ENCODE data around the gene VENTX.

Gene VENTX

GRCh38 chr10:133235265-133235855 is 2.3 kb upstream of the VENTX start:
- DNase-seq (ENCODE audit: low read depth in 2 of 2, low spot score in 1 of 2), result no peak

- DNase-seq (ENCODE audit: low read depth in 2 of 2, low spot score in 1 of 2), result no peak
Measured at GRCh38 chr10:133235932-133236331, 1.7 kb upstream of the VENTX start.

GRCh38 chr10:133236401-133237240 is 1.0 kb upstream of the VENTX start:
- no peak for DNase-seq (ENCODE audit: low read depth in 2 of 2, low spot score in 1 of 2)

DNA sequence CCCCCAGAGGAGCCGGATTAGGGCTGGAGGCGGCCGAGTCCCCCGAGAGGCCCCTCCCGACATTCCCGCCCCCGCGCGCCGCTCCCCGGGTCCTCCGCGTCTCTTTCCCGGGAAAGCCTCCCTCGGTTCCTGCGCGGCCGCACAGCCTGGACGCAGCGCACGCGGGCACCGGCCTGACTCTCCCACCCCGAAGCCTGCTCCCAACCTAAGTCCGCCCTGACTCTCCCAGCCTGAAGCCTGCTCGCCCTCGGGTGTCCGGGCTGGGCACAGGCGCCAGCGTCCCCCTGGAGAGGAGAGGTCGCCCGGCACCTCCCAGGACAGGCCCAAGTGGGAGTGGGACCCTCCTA is 441 bp upstream of the VENTX start:
- DNase-seq (ENCODE audit: low read depth in 2 of 2, low spot score in 1 of 2), result no peak

DNA sequence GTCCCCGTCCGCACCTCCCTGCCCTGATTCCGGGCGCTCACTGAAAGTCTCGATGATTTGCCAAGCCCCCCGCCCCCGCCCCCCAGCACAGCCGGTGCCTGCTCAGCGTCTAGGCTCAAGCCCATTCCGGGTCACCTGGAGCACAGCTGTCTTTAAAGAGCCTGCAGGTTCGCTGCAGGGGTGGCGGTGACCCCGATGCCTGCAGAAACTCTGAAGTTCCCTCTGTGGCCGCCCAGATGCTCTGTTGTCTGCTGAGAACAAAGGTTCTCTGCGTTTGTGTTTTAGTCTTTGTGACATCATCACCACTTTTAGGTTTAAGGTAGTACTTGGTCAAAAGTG is 780 bp downstream of the VENTX start:
- DNase-seq (ENCODE audit: low read depth in 2 of 2, low spot score in 1 of 2), result no peak

DNA sequence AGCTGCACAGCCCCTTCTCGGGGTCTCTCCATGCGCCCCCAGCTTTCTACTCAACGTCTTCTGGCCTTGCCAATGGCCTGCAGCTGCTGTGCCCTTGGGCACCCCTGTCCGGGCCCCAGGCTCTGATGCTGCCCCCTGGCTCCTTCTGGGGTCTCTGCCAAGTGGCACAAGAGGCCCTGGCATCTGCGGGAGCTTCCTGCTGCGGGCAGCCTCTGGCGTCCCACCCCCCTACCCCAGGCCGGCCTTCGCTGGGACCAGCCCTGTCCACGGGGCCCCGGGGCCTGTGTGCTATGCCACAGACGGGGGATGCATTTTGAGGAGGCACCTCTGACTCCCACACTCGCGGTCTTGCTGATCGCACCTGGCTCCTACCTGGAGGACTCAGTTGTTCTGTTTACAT is 2.3 kb downstream of the VENTX start:
- DNase-seq (ENCODE audit: low read depth in 2 of 2, low spot score in 1 of 2), result no peak

DNA sequence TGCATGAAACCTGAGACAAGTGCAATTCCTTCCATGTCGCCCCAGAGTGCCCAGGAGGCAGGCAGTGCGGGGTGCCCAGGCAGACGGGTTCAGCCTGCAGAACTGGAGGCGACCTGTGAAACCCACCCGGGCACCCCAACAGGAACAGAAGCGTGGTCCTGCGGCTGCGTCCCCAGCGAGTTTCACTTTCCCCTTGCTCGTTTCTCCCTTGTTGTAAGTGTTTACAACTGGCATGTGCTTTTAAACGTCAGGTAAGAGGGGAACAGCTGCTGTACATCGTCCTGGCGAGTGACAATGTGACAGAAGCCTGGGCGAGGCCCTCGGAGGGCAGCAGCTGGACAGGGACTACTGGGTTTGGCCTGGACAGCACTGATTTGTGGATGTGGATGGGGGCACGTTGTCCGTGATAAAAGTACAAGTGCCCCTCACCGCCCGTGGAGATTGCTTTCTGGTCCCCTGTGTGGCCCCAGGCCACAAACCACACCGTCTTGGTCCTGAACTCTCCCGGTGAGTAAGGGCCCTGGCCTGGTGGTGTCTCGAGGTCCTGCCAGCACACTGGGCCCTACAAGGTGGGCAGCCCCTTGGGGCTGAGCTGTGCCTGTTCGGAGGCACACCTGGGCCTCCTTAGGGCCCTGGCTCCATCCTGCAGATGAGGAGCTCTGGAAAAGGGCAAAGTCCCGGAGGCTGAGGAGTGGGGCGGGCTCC is 4.0 kb downstream of the VENTX start:
- DNase-seq (ENCODE audit: low read depth in 2 of 2, low spot score in 1 of 2), result no peak

- no peak for DNase-seq (ENCODE audit: low read depth in 2 of 2, low spot score in 1 of 2)
Measured at GRCh38 chr10:133242611-133243356, 5.1 kb downstream of the VENTX start.

DNA sequence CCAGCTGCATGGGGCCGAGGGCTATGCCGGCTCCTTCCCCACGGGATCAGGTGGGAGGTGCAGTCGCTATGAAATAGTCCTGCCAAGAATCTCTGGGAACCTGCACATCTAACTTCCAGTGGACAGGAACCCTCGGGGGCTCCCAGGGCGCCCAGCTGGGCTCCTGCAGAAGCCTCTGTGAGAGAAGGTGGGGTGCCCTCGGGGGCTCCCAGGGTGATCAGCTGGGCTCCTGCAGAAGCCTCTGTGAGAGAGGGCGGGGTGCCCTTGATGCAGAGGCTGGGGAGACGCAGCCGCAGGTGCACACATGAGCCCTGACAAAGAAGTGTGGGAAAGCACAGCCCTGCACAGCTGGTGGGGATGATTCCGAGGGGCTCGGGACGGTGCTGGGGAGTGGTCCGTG is 5.9 kb downstream of the VENTX start:
- DNase-seq (ENCODE audit: low read depth in 2 of 2, low spot score in 1 of 2), result no peak

- DNase-seq (ENCODE audit: low read depth in 2 of 2, low spot score in 1 of 2), result no peak
Measured at GRCh38 chr10:133245439-133246235, 8.0 kb downstream of the VENTX start.

DNA sequence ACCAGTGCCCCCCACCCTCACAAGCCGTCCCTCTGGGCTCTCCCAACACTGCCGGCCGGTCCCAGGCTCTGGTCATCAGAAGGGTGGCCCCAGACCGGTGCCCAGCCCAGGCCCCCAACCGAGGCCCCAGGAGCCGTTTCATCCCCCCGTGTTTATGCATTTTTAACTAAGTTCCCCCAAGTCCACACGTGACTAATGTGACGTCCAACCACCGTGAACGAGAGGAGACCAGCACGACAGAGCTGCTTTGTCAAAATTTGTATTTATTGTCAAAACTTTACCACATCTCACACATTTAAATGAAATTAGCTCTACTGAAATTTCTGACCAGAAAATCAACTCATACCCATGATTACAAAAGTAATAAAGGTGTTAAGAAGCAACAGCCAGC is 8.6 kb downstream of the VENTX start:
- DNase-seq (ENCODE audit: low read depth in 2 of 2, low spot score in 1 of 2), result no peak

DNA sequence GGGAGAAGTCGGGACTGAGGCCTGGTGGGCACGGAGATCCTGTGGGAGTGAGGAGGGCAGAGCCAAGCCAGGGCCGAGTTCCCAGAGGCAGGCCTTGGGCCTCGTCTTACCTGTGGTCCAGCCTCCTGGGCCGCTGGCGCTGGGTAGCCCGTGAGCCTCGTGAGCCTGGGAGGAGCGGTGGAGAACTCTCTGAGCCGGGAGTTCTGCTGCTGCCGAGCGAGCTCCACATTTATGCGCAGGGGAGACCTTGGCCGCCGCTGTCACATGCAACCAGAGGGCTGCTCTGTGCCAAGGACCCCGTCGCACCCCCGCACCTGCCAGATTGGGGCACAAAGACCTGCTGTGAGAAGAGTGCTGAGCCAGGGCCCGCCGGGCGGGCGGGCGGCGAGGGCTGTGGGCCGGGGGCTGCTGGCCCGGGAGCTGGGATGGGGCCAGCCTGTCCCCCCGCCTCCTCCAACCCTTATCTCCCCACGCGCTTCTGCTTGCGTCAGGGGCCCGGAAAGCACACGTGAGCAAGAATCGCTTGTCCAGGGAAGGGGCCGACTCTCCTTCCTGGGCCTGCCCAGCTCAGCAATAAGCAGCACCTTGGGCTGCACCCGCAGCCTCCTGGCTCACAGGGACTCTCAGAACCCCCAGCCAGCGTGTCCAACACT is 10.2 kb downstream of the VENTX start:
- no peak for DNase-seq (ENCODE audit: low read depth in 2 of 2, low spot score in 1 of 2)

- DNase-seq (ENCODE audit: low read depth in 2 of 2, low spot score in 1 of 2), result no peak
Measured at GRCh38 chr10:133248334-133248715, 10.7 kb downstream of the VENTX start.

DNA sequence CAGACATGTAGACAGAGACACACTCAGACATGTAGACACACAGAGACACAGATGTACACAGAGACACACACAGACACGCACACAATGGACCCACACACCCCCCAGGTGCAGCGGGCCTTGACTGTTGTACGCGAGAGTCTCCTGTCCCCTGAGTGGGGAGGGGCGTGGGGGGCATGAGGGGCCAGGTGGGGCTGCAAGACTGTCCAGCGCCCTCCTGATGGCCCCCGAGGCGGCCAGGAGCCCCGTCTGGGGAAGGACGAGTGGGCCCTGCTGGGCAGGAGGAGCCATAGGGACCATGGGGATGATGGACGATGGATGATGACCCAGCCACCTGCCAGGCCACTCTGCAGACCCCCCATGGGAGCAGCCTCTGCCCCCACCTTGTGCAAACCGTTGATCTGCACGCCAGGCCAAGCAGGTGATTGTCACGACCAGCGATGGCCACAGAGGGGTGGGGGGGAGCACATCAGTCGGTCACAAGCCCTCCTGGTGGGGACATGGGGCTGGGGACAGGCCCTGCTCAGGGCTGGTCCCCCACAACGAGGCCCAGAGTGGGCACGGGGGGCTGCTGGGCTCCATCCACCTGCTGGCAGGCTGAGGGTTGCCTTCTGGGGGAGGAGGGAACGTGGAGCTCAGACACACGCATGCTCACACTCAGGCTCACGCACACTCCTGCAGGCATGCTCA is 11.6 kb downstream of the VENTX start:
- no peak for DNase-seq (ENCODE audit: low read depth in 2 of 2, low spot score in 1 of 2)

- no peak for DNase-seq (ENCODE audit: low read depth in 2 of 2, low spot score in 1 of 2)
Measured at GRCh38 chr10:133249975-133250754, 12.5 kb downstream of the VENTX start.

GRCh38 chr10:133251388-133252222 is 13.9 kb downstream of the VENTX start:
- no peak for DNase-seq (ENCODE audit: low read depth in 2 of 2, low spot score in 1 of 2)

GRCh38 chr10:133252223-133252552 is 14.5 kb downstream of the VENTX start:
- DNase-seq (ENCODE audit: low read depth in 2 of 2, low spot score in 1 of 2), result no peak

DNA sequence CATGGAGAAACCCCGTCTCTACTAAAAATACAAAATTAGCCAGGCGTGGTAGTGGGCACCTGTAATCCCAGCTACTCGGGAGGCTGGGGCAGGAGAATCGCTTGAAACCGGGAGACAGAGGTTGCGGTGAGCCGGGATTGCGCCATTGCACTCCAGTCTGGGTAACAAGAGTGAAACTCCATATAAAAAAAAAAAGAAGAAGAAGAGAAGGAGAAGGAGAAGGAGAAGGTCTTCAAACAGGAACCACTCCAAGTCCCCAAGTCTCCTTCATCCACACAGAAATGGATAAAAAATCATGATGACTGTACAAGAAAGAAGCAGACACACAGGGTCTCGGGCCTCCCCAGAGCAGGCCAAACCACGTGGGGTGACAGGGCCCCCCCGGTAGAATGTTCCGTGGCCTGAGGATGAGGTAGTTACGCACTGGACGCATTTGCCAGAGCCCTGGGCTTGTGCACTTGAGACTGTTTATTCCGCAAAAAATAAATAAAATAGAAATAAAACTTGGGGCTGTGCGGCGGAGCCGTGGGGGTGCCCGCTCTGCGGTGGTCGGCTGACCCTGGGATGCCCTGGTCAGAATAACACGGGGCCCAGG is 15.8 kb downstream of the VENTX start:
- no peak for DNase-seq (ENCODE audit: low read depth in 2 of 2, low spot score in 1 of 2)

All from stimulated activated CD8-positive, alpha-beta memory T cell treated with anti-CD3 and anti-CD28 coated beads, Interleukin-4, amount 100 ng/mL, for 4 hours (primary cell).